Hematopoietic multipotent progenitor cell (in vitro differentiated cells): Measurements from ENCODE around the gene E2F1. TPM values are rescaled to one million over a fixed set of nuclear protein-coding genes. Genes with fewer than 3 reads are reported as not detected.
"Not testable (repeated sequence)": the region's sequence is repeated elsewhere in the genome, so short reads cannot be mapped to it uniquely, and the experiment has no call there.

Source experiments
- DNase-seq, 3 donors: peaks; one replicate each; pipeline ENCODE4 v3.0.0-alpha.2; 2011 to 2015; ENCODE audit warnings: low read depth in 2 of 3, low spot score in 2 of 3
- total RNA-seq: library from RNA; depleted of rRNA; stranded (reverse); fragments of >200 nt; gene quantifications from one replicate; pipeline ENCODE4 v1.2.3, GENCODE V29; 2012

E2F1 gene
- total RNA-seq, 1 donor, result 13.5 TPM

DNA sequence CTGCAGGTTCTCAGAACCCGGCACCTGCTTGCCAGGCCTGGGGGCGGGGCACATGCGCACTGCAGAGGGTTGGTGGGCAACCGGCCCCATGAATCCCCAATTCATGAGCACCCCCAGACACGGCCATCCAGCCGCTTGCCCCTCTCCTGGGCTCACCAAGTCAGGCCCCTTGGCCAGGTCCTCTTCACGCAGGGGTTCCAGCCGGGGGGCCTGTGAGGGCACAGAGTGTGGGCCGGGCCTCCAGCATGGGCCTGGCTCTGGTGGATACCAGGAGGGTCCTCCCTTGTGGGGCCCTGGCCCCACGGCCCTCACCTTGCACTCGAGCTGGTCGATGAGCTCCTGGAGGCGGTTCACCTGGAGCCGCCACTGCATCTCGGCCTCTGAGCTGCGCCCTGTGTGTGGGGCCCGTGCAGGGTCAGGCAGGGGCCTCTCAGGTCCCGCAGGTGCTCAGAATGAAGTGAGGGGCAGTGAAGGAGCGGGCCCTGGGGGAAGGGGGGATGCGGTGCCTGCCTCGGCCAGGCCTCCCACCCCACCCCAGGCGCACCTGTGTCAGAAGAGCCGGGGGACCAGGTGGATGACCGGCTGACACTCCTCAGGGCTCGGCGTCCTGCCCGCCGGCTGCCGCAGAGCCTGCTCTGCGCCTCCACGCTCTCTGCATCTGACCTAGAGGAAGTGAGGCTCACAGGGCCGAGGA is 26.7 kb downstream of the E2F1 start:
- DNase-seq, result no peak

DNA sequence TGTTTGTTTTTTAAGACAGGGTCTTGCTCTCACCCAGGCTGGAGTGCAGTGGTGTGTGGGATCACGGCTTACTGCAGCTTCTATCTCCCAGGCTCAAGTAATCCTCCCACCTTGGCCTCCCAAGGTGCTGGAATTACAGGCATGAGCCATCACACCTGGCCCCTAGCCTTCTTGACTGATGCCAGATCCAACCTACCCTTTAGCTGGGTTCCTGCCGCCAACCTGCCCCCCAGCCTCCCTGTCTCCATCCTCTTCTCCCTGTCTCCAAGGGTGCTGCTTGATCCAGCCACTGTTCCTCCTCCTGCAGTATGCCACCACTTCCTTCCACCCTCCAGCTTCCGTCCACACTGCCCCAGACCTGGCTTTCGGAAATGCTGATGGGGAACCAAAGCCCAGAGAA is 27.3 kb downstream of the E2F1 start:
- no peak for DNase-seq

DNA sequence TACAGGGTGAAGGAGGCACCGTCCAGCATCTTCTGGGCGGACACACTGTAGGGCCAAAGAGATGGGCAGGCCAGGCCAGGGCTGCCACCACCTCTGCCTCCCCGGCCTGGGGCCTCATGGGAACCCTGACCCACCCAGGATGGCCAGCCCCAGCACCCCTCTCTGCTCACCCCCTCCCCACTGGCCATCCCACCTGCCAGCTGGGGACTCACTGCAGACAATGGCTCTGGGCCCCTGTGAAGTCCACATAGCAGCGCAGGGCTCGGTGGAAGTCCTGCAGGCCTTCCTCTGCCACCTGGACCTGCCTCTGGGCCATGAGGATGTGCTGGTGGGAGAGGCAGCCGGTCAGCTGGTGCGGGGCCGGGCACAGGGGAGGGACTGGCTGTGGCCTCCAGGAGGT is 27.7 kb downstream of the E2F1 start:
- no peak for DNase-seq

DNA sequence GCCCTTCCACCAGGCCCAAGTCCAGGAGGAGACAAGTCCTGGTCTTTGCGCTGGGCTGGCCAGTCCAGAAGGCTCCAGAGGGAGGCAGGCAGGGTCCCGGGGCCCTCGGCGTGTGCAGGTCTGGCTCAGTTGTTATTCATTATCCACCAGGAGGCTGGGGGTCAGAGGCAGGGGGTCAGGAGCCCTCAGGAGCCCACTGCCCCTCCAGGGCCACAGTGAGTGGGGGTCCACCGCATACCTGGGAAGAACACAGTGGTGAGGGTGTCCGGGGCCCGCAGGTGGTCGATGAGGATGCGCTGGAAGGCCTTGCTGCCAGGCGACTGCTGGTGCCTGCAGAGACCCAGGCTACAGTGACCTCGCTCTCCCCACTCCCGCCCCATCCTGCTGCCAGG is 28.5 kb downstream of the E2F1 start:
- DNase-seq, result no peak

DNA sequence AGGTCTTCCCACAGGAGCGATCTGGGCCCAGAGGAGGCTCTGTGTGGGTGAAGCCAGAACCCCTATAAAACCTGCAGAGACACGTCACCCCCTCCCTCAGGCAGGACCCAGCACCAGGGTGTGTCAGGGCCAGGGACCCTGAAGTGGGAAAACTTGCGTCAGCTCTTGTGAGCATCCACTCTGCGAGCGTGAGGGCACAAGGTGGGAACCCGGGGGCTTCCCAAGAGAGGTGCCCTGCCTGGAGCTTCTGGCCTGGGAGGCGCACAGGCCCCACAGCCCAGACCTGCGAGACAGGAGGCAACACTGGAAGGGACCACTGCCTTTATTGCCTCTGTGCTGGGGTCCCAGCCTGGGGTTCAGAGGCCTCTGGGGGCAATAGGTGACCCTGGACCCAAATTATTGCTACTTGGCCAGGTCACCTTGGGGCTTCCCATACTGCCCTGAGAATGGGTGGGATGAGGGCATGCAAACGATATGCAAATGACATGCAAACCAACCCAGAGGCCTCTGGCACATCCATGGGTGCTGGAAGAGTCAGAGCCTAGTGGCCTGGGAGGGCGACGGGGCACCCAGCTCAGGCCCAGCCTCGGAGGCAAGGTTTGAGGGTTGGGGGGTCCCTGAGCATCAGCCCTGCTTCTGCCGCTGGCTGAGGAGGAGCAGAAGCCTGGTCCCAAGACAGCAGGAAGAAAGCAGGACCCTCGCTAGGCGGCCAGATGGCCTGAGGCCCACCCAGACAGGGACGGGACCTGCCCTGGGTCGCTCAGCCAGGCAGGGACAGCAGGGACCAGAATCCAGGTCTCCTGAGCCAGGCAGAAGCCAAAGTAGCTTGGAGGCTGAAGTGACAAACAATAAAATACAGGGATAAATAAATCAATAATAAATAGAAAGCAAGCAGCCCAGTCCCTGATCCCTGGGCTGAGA is 29.1 kb downstream of the E2F1 start:
- no peak for DNase-seq

DNA sequence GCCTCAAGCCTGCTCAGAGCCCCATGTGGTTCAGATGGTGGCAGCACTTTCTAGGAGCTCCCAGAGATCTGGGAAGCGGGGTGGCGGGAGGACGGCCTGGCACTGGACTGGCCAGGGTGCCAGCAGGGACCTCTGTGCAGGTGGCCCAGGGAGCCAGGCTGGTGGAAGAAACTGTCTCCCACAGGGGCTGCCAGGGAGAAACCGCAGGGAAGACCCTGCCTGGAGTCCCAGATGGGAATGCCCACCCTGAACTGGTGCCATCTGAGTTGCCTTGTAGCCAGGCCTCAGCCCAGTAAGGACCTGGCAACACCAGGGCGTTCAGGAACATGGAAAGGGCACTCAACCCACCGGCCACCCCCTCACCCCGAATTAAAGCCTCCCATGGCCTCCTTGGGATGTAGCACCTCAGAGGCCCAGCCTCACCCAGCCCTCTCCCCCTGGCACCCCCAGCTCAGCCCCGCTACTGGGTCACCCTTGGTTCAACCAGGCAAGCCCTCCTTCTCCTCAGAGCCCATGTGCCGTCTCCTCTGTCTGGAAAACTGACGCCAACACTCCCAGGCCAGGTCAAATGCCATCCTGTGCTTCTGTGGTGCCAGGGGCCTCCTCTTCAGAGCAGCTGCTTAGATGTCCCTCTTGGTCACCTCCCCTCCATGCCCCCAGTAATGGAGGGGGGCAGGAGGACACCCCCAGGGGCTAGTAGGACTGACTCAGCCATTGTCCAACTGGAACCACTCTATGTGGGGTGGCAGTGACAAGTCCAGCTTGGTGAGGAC is 30.0 kb downstream of the E2F1 start:
- DNase-seq, result no peak

DNA sequence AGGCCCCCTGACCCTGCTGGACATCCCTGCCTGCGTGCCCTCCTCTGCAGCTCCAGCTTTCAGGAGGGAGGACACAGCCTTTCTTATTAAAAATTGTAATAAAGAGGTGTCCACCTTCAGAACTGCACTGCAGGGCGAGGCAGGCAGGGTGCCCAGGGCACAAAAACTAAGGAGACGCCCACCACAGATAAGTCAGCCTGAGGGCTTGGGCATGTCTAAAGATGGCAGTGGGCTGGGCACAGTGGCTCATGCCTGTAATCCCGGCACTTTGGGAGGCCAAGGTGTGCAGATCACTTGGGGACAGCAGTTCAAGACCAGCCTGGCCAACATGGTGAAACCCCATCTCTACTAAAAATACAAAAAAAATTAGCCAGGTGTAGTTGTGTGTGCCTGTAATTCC is 31.0 kb downstream of the E2F1 start:
- DNase-seq, result no peak

DNA sequence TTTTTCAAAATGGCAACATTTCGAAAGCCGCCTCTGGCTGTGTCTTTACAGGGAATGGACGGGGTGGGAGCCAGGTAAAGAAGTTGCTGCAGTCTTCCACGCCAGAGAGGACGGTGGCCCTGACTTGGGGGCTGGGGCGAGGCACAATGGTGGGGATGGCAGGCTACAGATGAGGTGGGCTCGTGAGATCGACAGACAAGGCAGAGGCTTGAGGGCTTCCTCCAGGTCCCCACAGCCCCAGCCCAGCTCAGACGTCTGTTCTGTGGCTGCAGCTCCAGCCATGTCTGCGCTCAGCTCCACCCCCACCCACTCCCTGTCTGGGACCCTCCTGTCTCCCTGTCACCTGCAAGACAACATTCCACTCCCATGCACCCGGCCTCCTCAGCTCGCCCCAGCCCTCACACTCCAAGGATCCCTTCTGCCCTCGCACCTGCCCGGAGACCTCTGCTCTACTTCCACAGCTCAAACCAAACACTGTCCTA is 31.5 kb downstream of the E2F1 start:
- DNase-seq, result no peak

DNA sequence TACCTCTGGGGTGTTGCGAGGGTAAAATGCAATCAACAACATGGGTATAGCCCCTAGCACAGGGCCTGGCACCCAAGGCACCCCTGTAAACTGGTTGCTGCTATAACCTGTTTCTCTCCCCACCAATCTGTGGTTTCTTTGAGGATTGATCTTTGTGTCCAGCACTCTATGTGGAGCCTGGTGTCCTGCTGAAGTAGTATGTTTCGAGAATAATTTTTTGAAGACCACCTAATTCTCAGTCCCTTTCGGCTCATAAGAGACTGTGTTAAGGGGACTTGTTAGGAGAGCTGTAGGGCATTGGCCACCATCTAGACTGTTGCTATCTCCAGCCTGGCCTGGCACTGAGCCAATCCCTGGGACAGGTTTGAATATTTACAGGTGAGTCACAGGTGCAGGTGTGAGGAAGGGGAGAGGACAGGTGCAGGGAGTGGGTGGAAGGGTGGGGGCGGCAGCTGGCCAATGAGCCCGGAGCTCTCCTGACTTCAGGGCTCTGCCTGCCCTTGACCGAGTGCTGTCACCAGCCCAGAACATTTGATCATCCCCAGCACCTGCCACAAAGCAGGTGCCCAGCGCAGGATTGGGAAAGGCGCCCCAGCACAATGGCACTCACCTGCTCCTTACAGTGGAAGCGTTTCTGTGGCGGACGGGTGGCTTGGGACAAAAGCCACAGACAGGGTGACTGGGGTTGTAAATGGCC is 32.1 kb downstream of the E2F1 start:
- no peak for DNase-seq

DNA sequence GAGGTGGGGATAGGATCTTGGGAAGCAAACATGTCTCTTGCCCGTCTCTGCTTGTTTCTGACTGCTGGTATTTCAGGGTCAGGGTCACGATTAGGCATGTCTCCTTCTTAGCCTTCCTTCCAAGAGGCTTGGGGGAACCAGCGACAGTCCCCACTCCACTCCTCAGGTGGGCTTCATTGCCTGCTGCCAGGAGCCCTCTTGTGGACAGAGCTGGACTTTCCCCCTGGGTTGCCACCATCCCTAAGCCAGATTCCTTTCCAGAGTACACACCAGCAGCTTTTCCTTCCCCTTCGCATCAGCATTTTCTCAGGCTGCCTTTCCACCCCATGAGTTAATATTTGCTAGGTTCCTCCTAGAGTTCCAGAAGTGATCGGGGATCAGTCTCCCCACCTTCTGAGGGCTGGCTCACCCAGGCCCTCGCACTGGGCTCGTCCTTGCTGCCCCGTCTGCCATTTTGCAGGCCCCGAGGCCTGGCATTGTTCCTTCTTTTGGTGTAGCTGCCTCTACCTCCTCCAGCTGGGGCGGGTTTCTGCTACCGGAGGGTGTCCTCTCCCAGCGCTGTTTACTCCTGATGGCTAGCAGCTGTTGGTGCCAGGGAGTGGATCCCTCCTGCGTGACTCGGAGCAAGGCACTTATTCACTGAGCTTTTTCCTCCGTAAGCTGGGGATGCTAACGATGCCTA is 32.8 kb downstream of the E2F1 start:
- peak in 2 of 3 donors; percentile 59 to 71 for DNase-seq

DNA sequence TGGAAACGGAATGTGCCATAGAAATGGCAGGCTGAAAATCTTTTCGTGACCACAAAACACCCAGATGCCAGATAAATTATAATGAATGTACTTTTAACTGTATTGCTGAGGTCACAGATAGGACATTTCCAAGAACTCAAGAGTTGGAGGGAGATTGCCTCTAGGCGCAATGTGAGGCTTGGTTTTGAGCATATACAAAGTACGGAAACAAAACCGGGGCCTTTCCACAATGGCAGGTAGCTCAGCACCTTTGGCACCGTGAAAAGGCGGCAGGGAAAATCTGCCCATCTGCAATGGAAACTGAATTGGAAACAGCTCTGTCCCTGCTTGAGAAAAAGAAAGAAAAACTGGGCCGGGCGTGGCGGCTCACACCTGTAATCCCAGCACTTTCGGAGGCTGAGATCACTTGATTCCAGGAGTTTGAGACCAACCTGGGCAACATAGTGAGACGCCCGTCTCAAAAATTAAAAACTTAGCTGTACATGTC is 34.6 kb downstream of the E2F1 start:
- DNase-seq, result no peak

DNA sequence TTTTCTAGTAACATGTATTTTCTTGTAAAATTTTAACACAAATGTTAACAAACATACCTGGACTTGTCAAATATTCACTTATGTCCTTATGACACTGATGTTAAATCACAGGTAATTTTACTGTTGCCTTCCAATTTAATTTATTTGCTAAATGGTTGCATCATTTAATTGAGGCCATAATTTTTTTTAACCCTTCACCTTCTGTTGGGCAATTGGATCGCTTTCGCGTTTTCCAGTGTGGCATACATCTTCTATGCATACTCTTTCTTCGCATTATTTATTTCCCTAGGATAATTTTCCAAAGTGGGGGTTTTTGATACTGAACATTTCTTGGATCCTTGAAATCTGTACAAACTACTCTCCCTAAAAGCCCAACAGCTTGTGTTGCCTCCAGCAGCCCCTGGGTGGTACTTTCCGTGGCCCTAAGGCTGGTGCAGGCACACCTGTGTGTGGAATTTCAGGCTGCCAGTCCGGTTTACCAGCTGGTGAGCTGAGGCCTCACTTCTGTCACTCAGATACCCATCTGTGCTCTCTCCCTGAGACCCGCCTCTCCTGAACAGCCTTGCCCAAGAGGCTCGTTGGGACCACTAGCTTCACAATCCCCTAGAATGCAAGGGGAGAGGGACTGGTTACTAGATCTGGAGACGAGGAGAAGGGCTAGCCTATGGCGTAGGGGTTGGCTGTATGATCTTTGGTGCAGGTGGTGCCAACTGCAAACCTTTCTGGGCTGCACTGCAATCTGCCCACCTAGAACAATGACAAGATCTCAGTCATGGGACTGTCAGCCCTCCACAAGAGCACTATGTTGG is 35.2 kb downstream of the E2F1 start:
- DNase-seq, result no peak

DNA sequence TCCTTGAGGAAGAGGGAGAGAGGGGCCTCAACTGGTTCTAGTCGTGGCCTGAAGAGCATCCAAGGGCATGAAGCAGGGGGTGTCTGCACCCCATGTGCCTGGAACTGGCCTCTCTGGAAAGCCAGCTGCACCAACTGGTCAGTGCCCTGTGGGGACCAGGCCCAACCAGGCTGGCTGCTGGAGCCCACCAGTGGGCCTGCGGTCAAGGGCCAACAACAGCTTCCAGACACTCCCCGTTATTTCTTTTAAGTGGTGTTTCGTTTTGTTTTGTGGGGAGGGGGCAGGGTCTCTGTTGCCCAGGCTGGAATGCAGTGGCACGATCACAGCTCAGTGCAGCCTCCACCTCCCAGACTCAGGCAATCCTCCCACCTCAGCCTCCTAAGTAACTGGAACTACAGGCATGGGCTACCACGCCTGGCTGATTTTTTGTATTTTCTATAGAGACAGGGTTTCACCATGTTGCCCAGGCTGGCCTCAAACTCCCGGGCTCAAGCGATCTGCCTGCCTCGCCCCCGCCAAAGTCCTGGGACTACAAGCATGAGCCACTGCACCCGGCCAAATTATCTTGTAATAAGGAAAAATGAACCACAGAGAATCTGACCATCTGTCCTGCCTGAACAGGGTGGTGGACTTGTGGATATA is 36.0 kb downstream of the E2F1 start:
- DNase-seq, result no peak

DNA sequence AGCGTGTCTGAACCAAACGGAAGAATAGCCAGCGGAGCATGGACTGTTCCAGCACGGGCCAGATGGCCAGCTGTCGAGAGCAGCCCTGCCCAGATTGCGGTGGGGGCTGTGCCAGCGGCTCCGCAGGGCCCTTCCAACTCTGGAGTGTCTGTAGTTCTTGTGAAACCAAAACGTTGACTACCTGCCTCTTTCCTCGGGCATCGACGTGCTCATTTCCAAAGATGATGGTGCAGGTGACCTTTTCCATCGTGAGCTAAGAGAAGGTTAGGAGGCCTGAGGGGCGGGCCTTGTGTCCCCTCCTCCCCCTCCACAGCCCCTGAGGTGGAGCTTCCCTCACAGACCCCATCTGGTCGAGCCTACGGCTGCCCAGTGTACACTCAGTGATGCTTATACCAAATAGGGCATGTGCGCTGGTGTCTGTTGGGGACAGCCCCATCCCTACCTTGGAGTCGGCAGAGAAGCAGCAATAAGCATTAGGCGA is 36.9 kb downstream of the E2F1 start:
- DNase-seq, result no peak

DNA sequence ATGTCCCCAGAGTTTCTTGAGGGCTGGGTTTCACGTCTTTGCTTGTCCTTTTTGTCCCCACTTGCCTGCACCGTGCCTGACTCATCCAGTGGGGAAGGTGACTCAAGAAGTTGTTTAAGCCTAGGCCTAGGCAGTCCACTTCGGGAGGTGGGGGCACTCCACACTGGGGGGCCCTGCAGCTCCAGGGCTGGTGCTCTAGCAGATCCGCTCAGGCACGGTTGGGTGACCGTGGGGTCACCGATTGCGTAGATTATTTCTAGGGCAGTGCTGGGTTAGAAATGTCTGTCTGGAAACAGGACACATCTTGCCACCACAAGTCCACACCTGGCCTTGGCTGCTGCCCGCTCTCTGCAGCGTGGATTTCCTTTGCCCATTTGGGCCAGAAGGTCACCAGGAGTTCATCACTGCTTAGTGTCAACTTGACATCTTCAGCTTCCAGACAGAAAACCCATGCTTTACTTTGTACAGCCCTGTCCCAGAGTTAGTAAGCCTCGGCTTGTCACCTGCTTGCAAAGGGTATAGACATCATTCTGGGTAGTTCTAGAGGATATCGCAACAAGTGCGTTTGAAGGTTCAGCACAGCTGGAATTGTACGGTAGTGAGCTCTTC is 37.7 kb downstream of the E2F1 start:
- DNase-seq, result no peak

DNA sequence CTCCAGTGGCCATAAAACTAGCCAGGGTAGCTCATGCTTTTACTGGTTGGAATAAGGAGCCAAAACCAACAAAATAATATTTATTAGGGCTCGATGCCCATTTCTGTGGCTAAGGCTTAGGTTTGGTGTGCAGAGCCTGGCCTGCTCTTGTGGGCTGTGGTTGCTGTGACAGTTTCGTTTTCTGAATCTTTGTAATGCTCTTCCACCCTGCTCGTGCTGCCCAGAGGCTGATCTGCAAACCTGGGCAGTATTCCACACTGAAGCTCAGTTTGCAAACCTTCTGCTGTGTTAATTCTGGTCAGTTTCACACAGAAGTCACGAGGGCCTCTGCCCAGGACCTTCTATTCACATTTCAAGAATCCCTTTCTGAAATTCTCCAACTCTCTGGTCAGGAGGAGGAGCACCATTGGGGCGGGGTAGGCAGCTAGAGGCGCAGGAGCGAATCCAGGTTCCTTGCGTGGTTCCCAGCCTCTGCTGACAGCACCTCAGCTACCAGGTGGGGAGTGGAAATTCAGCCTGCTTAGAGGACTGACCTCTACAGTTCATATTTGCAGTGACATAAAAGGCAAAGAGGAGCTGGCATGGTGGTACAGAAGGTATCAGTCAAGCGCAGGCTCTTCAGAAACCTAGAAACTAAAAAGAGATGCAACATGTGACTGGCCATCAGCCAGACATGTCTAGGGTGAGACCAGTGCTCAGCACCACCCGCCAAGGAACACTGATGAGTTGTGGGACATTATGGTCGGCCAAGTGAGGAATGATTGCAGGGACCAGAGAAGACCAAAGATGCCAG is 38.4 kb downstream of the E2F1 start:
- DNase-seq, result no peak

DNA sequence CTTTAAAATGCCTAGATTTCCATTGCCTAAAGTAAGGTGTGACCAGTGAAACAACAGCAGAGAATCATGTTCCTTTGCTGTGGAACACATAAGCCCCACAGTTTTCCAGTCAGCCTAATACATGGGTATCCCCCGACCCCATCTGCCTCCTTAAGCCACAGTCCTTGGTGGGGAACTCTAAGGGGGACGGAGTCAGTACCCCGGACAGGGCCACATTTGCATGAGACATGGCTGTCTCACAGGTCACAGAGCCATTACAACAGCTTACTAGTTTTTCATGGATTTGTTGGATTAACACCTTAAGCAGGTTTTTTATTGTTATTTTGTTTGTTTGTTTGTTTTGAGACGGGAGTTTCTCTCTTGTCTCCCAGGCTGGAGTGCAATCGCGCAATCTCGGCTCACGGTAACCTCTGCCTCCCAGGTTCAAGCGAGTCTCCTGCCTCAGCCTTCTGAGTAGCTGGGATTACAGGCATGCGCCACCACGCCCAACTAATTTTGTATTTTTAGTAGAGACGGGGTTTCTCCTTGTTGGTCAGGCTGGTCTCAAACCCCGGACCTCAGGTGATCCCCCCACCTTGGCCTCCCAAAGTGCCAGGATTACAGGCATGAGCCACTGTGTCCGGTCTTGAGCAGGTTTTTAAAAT is 39.1 kb downstream of the E2F1 start:
- not testable (repeated sequence) for DNase-seq
